OCI-LY1 (cell line): ENCODE data around the gene P4HA2.
A peak's percentile ranks its signal among the peaks of the same experiment; 100 is the strongest.

Experiments used
- H2AFZ ChIP-seq: fragments of 200-600 bp; sonication (generic), shearing (Covaris generic); 2 replicates; pipeline ENCODE4 v1.6.0; 2014; ENCODE audit warnings: antibody characterized with exemption, mild to moderate bottlenecking, low read length
- H3F3A ChIP-seq: fragments of 200-600 bp; sonication (generic), shearing (Covaris generic); 2 replicates; pipeline ENCODE4 v1.6.0; 2014; ENCODE audit warnings: mild to moderate bottlenecking, antibody characterized with exemption, low read length, moderate library complexity; ENCODE audit not compliant: insufficient read depth
- H3K27ac ChIP-seq: fragments of 200-600 bp; sonication (generic); 2 replicates; pipeline ENCODE4 v1.5.1; 2014; ENCODE audit warnings: low read length, mixed run types, mild to moderate bottlenecking, low read depth; ENCODE audit not compliant: poor library complexity, severe bottlenecking
- H3K27me3 ChIP-seq: fragments of 200-600 bp; sonication (generic); 2 replicates; pipeline ENCODE4 v1.6.0; 2014; ENCODE audit warnings: antibody characterized with exemption, mild to moderate bottlenecking, low read length, moderate library complexity; ENCODE audit not compliant: insufficient read depth
- H3K36me3 ChIP-seq: fragments of 200-600 bp; sonication (generic); 2 replicates; pipeline ENCODE4 v1.6.1; 2014; ENCODE audit warnings: mild to moderate bottlenecking, antibody characterized with exemption, low read length, moderate library complexity, mixed read lengths; ENCODE audit not compliant: insufficient read depth
- H3K4me1 ChIP-seq: fragments of 200-600 bp; sonication (generic); 2 replicates; pipeline ENCODE4 v1.5.1; 2014; ENCODE audit warnings: mild to moderate bottlenecking, low read length, moderate library complexity; ENCODE audit not compliant: insufficient read depth, severe bottlenecking
- H3K4me2 ChIP-seq: fragments of 200-600 bp; sonication (generic), shearing (Covaris generic); 2 replicates; pipeline ENCODE4 v1.6.1; 2014; ENCODE audit warnings: low read length
- H3K4me3 ChIP-seq: fragments of 200-600 bp; sonication (generic); 2 replicates; pipeline ENCODE4 v1.5.1; 2014; ENCODE audit warnings: low read length, low read depth, mild to moderate bottlenecking, mixed read lengths; ENCODE audit not compliant: poor library complexity, severe bottlenecking
- H3K79me2 ChIP-seq: fragments of 200-600 bp; shearing (Covaris generic); 2 replicates; pipeline ENCODE4 v1.6.1; 2016; ENCODE audit warnings: mixed run types, low read length, mixed read lengths; ENCODE audit not compliant: insufficient read depth
- H3K9ac ChIP-seq: fragments of 200-600 bp; sonication (generic), shearing (Covaris generic); 2 replicates; pipeline ENCODE4 v1.6.1; 2014; ENCODE audit warnings: mild to moderate bottlenecking, low read length, mixed read lengths
- H3K9me2 ChIP-seq: fragments of 200-600 bp; sonication (generic), shearing (Covaris generic); 2 replicates; pipeline ENCODE4 v1.6.1; 2014; ENCODE audit warnings: low read depth, mild to moderate bottlenecking, low read length, mixed read lengths
- H3K9me3 ChIP-seq: fragments of 200-600 bp; shearing (Covaris generic); 2 replicates; pipeline ENCODE4 v1.6.1; 2014; ENCODE audit warnings: low read length, mixed read lengths
- H4K20me1 ChIP-seq: fragments of 200-600 bp; sonication (generic), shearing (Covaris generic); 2 replicates; pipeline ENCODE4 v1.6.0; 2016; ENCODE audit warnings: mild to moderate bottlenecking, low read length; ENCODE audit not compliant: insufficient read depth
- CTCF ChIP-seq: fragments of 200-600 bp; sonication (generic), shearing (Covaris generic); IDR thresholded peaks from 2 replicates; pipeline ENCODE4 v1.5.1; 2017; ENCODE audit warnings: mild to moderate bottlenecking, antibody characterized with exemption, low read length, moderate library complexity, mixed read lengths
- EZH2 ChIP-seq: fragments of 200-600 bp; sonication (generic), shearing (Covaris generic); IDR thresholded peaks from 2 replicates; pipeline ENCODE4 v1.8.0; 2017; ENCODE audit warnings: borderline replicate concordance, mixed run types, mild to moderate bottlenecking, antibody characterized with exemption, low read length, moderate library complexity, mixed read lengths

The P4HA2 gene

DNA sequence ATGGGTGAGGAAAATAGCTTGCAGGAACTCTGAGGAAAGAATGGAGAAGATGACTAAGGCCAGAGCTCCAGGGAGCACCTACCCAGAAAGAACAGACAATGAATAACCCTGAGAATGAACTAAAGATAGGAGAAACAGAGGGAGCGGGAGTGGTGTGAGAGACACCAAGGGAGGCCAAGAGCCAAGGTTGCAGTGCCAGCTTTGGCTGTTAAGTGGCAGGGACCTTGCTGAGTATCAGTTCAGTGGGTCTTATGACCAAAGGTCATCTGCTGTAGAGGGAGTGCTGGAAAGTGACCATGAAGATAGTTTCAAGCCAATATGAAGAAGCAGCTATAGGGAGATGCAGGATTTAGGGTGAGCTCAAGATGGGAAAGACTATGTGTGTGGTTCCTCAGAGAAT lies 16.7 kb downstream of the P4HA2 start:
- H3K4me3 ChIP-seq, result no peak overlapping the region
- H4K20me1 ChIP-seq, result no peaks in the 10 kb centered on the region
- no peaks in the 10 kb centered on the region for H3K36me3 ChIP-seq
- no peaks in the 10 kb centered on the region for H3K79me2 ChIP-seq
- no peaks in the 10 kb centered on the region for H3F3A ChIP-seq
- H3K4me1 ChIP-seq, result peaks cover 9% of the 10 kb centered on the region
- H3K4me2 ChIP-seq, result no peak overlapping the region
- H3K9ac ChIP-seq, result no peak overlapping the region
- no peak overlapping the region for H3K27ac ChIP-seq
- no peak overlapping the region for H2AFZ ChIP-seq
- TF ChIP-seq EZH2 (no peak), CTCF (no peak)
- no peaks in the 10 kb centered on the region for H3K27me3 ChIP-seq
- no peaks in the 10 kb centered on the region for H3K9me2 ChIP-seq
- no peaks in the 10 kb centered on the region for H3K9me3 ChIP-seq

DNA sequence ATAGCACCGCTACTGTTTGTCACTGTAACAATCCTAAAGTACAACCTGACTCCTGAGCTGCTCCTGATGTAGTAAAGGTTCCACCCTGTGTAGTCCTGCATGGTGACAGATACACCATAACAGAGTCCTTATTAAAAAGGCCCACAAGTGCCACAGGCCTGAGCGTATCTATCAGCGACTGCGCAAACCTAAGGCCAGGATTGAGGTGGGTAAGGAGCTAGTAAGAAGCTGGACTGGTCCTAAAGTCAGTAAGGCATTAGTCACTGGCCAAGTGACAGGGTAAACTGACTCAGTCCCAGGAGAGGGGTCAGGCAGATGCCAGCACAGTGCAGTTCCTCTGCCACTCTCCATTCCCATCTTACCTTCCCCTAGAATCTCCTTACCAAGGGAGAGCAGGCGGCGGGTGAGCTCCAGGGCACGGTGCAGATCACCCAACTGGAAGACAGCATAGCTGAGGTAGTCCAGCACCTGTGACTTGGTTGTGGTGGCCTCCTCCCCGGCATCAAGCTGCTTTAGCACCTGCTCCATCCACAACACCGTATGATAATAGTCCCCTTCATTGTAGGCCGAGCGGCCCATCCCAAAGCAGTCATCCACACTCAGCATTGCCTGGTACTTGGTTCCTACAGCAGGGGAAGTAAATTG lies 17.6 kb downstream of the P4HA2 start:
- Histone ChIP-seq H3K9me2 (no peaks in the 10 kb centered on the region), H3K27me3 (no peaks in the 10 kb centered on the region), H3K9ac (no peak overlapping the region), H3K4me3 (no peak overlapping the region), H3K36me3 (no peaks in the 10 kb centered on the region), H2AFZ (no peak overlapping the region), H4K20me1 (no peaks in the 10 kb centered on the region), H3K4me1 (peaks cover 18% of the 10 kb centered on the region), H3K4me2 (no peak overlapping the region), H3K27ac (no peak overlapping the region), H3K79me2 (no peaks in the 10 kb centered on the region), H3K9me3 (no peaks in the 10 kb centered on the region), H3F3A (no peaks in the 10 kb centered on the region)
- TF ChIP-seq EZH2 (no peak), CTCF (no peak)

DNA sequence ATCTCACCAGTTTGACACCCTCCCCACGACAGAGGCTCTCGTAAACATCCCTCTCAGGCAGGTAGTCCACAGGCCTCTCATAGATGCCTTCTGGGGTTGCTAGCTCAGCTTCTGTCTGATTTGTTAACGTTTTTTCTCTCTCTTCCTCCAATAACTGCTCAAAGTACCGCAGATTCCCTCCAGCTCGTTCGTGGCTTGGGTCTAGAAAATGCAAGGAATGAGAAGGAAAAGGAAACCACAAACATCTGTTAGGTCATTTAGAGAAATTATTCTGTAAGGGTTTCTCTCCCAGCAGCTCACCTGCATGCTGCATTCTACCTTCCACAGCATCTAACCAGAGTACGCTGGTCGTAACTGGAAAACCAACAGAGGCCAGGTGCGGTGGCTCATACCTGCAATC lies 18.5 kb downstream of the P4HA2 start:
- Histone ChIP-seq H3K9me2 (no peaks in the 10 kb centered on the region), H3K9me3 (no peaks in the 10 kb centered on the region), H3K4me2 (no peak overlapping the region), H3K27ac (peak overlapping the region; percentile 10), H3K9ac (no peak overlapping the region), H3K27me3 (no peaks in the 10 kb centered on the region), H3K79me2 (no peaks in the 10 kb centered on the region), H3F3A (no peaks in the 10 kb centered on the region), H3K4me1 (peaks cover 27% of the 10 kb centered on the region), H3K36me3 (no peaks in the 10 kb centered on the region), H3K4me3 (no peak overlapping the region), H2AFZ (no peak overlapping the region), H4K20me1 (no peaks in the 10 kb centered on the region)
- TF ChIP-seq EZH2, result no peak
- TF ChIP-seq CTCF, result no peak
